ENCODE data around the gene HOXA6. TPM values are rescaled to one million over a fixed set of nuclear protein-coding genes. Genes with fewer than 3 reads are reported as not detected.

The HOXA6 gene
- total and polyA plus RNA-seq, 10 of the 15 experiments (the other 5 are each of a cell fraction or from before 2014, with no cell fraction given) = 0.08 TPM; not detected in 9

DNA sequence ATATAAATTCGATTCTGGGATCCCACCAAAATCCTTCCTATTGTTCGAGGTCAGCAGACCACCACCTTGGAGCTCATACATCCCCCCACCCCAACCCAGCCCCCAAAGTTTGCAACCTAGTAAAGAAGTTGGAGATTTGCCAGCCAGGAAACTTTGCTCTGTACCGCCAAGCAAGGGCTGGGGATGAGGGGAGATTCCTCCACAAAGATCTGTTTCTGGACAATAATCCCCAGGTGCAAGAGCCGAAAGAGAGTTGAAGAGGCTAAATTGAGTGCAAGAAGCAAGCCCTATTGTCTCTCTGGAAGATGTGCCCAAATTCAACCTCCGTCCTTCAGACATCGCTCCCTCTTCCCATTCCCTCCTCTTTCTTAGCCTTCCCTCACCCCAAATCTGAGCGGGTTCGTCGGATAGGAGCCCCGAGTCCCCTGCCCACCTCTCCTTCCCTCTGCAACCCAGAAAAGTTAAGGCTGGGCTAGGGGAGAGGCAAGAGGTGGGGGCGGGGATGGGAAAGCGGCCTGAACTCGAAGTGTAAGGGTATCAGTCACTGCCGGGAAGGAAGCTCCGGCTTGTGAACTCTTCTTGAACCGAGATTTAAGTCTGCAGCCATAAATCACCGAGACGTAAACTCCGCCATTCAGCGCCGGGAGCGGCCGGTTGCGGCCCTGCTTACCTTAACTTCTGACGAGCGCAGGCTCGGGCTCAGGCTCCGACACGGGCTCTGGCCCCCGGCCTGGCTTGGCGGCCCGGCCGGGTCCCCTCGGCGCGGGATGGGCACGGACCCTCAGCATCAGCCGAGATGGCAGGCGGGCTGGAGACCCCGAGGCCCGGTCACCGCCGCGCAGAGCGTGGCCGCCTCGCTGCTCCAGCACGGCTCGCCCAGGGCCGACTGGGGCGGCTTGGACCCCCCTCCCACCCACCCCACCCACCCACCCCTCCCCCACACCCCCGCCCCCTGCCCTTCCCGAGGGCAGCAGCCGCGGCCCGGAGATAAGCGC is 34.3 kb downstream of the HOXA6 start (continued):
- TF ChIP-seq KLF5 (IDR thresholded peaks at IDR 0.05; ENCODE audit: partially characterized antibody) (no peak), USF2 (IDR thresholded peaks at IDR 0.05; ENCODE audit: borderline replicate concordance, low read depth, low read length) (no peak), ATF7 (IDR thresholded peaks at IDR 0.05; ENCODE audit: low read depth) (no peak), SUZ12 (IDR thresholded peaks at IDR 0.05; ENCODE audit: unreplicated experiment) (no peak), ZZZ3 (IDR thresholded peaks at IDR 0.05; ENCODE audit: control insufficient read depth, insufficient read length, low read depth) (no peak)

DNA sequence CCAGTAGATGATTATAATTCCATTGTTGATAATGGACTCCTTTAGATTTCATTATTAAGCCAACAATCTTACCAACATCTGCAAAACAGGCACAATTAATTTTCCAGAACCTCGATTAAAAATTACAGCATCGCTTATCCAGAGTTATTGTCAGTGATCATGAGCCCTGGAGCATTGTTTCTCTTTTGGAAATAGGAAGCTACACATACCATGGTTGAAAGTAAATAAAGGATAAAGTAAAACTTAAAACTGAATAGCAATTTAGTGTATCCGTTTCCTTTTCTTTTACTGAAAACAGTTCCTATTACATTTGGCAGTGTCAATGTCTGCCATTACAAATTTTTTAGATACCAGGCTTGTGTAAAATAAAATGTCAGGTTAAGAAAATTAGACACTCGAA is 35.2 kb downstream of the HOXA6 start:
- intact Hi-C loops (cut with micrococcal nuclease; ENCODE audit: unreplicated experiment) (no loop called here), in situ Hi-C loops (cut with MboI) (no loop called here)
- no peaks in the 10 kb centered on the region for H3K4me1 ChIP-seq (ENCODE audit: control insufficient read depth, insufficient read depth, low read length)
- no peak overlapping the region for H3K4me2 ChIP-seq (ENCODE audit: control insufficient read depth, insufficient read depth)
- H4K20me1 ChIP-seq (ENCODE audit: control insufficient read depth, insufficient read depth) = no peaks in the 10 kb centered on the region; the same call in 1 of the 2 replicates
- H3K79me2 ChIP-seq (ENCODE audit: control insufficient read depth, insufficient read depth, low read length) = no peaks in the 10 kb centered on the region
- H3K27me3 ChIP-seq (replicated peaks in 1 of 2; ENCODE audit: control insufficient read depth in 2 of 2, insufficient read depth in 2 of 2, low read length in 1 of 2) = no peaks in the 10 kb centered on the region
- ATAC-seq (no peak), FAIRE-seq (no peak), DNase-seq (ENCODE audit: low read depth, low spot score) (no peak)
- H3K4me3 ChIP-seq = no peak overlapping the region
- no peak overlapping the region for H2AFZ ChIP-seq (ENCODE audit: control insufficient read depth, low read depth, low read length)
- POLR2A ChIA-PET = no interaction called here
- CTCF ChIA-PET = no interaction called here
- SMC1A ChIA-PET (ENCODE audit: uncharacterized antibody, unreplicated experiment) = no interaction called here
- TF ChIP-seq SIN3A (IDR thresholded peaks at IDR 0.05; ENCODE audit: low read depth, low read length) = no peak
- no peak for TF ChIP-seq ZZZ3 (IDR thresholded peaks at IDR 0.05; ENCODE audit: control insufficient read depth, insufficient read length, low read depth)
- TF ChIP-seq CREM (IDR thresholded peaks at IDR 0.05; ENCODE audit: low read depth) = no peak
- no peak for TF ChIP-seq SREBF2 (IDR thresholded peaks at IDR 0.05; ENCODE audit: low read length)
- TF ChIP-seq E4F1 (IDR thresholded peaks at IDR 0.05; ENCODE audit: borderline replicate concordance, partially characterized antibody) = no peak
- TF ChIP-seq SP1 (IDR thresholded peaks at IDR 0.05; ENCODE audit: low read depth, low read length) = no peak
- RAD21 ChIA-PET (ENCODE audit: unreplicated experiment) = no interaction called here
- no peak overlapping the region for H3K9ac ChIP-seq (ENCODE audit: control insufficient read depth, insufficient read depth, low read length)
- BruUV-seq (replicated peaks) = no TSS peak
- 55% methylated on average over 4 of the region's 4 CpGs for WGBS (ENCODE audit: insufficient coverage, insufficient replicate concordance, low lambda C conversion rate, missing lambda C conversion rate)
- H3K9me3 ChIP-seq (replicated peaks; ENCODE audit: control insufficient read depth, insufficient read depth, low read length) = no peaks in the 10 kb centered on the region
- H3K36me3 ChIP-seq (ENCODE audit: control insufficient read depth in 2 of 2, insufficient read depth in 2 of 2, low read length in 1 of 2) = no peaks in the 10 kb centered on the region
- no peak overlapping the region for H3K27ac ChIP-seq (ENCODE audit: control insufficient read depth, insufficient read depth)

All from GM12878 (cell line).